ENCODE measurements around the gene SPATS2. TPM values are rescaled to one million over a fixed set of nuclear protein-coding genes. Genes with fewer than 3 reads are reported as not detected.
A peak's percentile ranks its signal among the peaks of the same experiment; 100 is the strongest.

The SPATS2 gene
- total RNA-seq, 1 donor from 2014 or later = 49.5 TPM

DNA sequence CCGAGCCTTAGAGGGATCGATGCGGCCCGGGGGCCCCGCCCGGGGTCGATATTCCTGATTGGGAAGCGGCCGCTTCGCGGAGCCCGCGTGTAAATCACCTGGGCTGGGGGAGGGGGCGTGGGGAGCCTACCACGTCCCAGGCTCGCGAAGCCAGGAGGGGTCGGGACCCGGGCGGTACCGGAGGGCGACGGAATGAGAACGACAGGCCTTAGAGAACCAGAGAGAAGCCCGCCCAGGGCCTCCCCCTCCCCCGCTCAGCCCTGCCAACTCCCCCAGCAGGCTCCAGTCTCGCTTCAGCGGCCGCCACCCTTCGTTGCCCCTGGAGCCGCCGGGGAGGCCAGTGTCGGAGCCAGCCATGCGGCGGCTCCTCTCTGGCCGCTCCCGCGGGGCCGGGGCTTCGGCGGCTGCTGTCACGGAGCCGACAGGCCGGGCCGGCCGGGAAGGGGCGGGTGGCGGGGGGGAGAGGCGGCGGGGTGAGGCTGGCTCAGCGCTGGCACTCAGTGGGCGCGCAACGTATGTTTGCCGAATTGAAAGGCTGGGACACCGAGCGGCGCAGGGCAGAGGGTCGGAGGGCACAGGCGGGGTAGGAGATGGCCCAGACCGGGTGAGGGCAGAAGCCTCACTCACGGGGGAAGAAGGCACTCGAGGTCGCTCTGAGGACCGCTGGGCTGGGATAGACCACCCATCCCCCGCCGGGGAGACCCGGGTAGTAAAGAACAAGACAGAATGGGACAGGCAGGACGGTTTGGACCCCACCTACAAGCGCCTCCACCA, 22.0 kb upstream of the SPATS2 start:
- H3K4me3 ChIP-seq = peak overlapping the region; percentile 48
- Mint-ChIP-seq H3K36me3 (no peaks in the 10 kb centered on the region), H3K9me3 (peaks cover 2% of the 10 kb centered on the region), H3K27ac (no peak overlapping the region), H3K4me1 (peaks cover 36% of the 10 kb centered on the region), H3K27me3 (ENCODE audit: insufficient read depth, low read depth) (peaks cover 63% of the 10 kb centered on the region), H3K4me3 (peak overlapping the region; percentile 85)
- no peak overlapping the region for H3K27ac ChIP-seq
- no peaks in the 10 kb centered on the region for H3K36me3 ChIP-seq
- H2AFZ ChIP-seq (replicated peaks) = no peak overlapping the region
- peaks cover 41% of the 10 kb centered on the region for H4K20me1 ChIP-seq (ENCODE audit: low read depth)
- DNase-seq (ENCODE audit: low spot score) = peak; percentile 81
- H3K9ac ChIP-seq = no peak overlapping the region
- peak; percentile 93 for TF ChIP-seq EZH2 (IDR thresholded peaks at IDR 0.05)
- TF ChIP-seq, protein P1, sequence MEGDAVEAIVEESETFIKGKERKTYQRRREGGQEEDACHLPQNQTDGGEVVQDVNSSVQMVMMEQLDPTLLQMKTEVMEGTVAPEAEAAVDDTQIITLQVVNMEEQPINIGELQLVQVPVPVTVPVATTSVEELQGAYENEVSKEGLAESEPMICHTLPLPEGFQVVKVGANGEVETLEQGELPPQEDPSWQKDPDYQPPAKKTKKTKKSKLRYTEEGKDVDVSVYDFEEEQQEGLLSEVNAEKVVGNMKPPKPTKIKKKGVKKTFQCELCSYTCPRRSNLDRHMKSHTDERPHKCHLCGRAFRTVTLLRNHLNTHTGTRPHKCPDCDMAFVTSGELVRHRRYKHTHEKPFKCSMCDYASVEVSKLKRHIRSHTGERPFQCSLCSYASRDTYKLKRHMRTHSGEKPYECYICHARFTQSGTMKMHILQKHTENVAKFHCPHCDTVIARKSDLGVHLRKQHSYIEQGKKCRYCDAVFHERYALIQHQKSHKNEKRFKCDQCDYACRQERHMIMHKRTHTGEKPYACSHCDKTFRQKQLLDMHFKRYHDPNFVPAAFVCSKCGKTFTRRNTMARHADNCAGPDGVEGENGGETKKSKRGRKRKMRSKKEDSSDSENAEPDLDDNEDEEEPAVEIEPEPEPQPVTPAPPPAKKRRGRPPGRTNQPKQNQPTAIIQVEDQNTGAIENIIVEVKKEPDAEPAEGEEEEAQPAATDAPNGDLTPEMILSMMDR (IDR thresholded peaks at IDR 0.05) = no peak
- TF ChIP-seq EZH2phosphoT487 (IDR thresholded peaks at IDR 0.05) = peak; percentile 95
- peaks cover 100% of the 10 kb centered on the region for H3K27me3 ChIP-seq
- peaks cover 50% of the 10 kb centered on the region for H3F3A ChIP-seq (ENCODE audit: low read depth)
- peak overlapping the region; percentile 88 for H3K4me2 ChIP-seq
- H3K79me2 ChIP-seq (ENCODE audit: low read depth) = no peaks in the 10 kb centered on the region
- H3K9me3 ChIP-seq (ENCODE audit: low read depth) = no peaks in the 10 kb centered on the region
- H3K4me1 ChIP-seq = peaks cover 50% of the 10 kb centered on the region

DNA sequence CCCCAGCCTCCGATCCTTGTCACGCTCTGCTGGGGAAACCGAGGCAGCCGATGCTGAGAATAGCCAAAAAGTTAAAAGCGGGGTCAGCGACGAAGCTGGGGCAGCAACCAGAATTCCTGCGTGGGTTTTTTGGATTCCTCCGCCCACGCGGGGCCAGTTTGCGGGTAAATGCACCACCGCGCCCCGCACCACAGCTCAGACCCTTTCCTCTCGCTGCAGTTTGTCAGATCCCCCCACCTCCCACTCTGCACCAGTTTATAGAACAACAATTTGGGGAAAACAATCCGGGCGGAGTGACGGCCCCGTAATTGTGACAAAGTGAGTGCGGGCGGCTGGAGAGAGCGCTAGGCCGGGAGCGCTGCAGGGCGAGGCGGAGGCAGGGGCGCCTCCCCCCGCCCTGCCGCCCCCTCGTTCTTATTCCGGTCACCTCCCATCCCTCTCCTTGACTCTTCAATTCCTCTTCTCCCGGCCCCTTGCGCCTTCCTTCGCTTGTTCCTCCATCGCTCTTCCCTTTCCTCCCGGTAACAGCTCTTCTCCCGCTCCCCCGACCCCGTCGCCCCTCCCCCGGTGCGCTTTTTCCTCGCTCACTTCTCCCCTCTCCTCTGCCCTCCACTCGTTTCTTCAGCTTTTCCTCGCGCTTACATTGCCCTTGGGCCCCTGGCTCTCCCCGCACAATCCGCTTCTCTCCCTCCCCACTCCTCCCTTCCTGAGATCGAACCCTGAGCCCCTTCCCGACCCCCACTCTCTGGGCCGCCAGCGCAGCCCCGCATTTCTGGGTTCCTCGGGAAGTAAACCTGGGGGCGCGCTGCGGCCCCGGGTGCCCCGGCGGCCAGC, 21.2 kb upstream of the SPATS2 start:
- H3K27me3 Mint-ChIP-seq (ENCODE audit: insufficient read depth, low read depth) = peaks cover 55% of the 10 kb centered on the region
- Histone ChIP-seq H3K4me1 (peaks cover 44% of the 10 kb centered on the region), H3F3A (ENCODE audit: low read depth) (peaks cover 46% of the 10 kb centered on the region), H3K36me3 (no peaks in the 10 kb centered on the region), H2AFZ (replicated peaks) (peak overlapping the region; percentile 51), H3K27ac (no peak overlapping the region), H3K4me2 (peak overlapping the region; percentile 88), H3K27me3 (peaks cover 92% of the 10 kb centered on the region), H3K9me3 (ENCODE audit: low read depth) (no peaks in the 10 kb centered on the region), H4K20me1 (ENCODE audit: low read depth) (peaks cover 41% of the 10 kb centered on the region), H3K9ac (no peak overlapping the region), H3K4me3 (peak overlapping the region; percentile 48), H3K79me2 (ENCODE audit: low read depth) (no peaks in the 10 kb centered on the region)
- no peak for DNase-seq (ENCODE audit: low spot score)
- H3K4me3 Mint-ChIP-seq = peak overlapping the region; percentile 85
- no peaks in the 10 kb centered on the region for H3K36me3 Mint-ChIP-seq
- H3K27ac Mint-ChIP-seq = no peak overlapping the region
- TF ChIP-seq EZH2phosphoT487 (IDR thresholded peaks at IDR 0.05) (no peak), EZH2 (IDR thresholded peaks at IDR 0.05) (peak; percentile 99)
- peaks cover 28% of the 10 kb centered on the region for H3K4me1 Mint-ChIP-seq
- H3K9me3 Mint-ChIP-seq = peaks cover 2% of the 10 kb centered on the region

DNA sequence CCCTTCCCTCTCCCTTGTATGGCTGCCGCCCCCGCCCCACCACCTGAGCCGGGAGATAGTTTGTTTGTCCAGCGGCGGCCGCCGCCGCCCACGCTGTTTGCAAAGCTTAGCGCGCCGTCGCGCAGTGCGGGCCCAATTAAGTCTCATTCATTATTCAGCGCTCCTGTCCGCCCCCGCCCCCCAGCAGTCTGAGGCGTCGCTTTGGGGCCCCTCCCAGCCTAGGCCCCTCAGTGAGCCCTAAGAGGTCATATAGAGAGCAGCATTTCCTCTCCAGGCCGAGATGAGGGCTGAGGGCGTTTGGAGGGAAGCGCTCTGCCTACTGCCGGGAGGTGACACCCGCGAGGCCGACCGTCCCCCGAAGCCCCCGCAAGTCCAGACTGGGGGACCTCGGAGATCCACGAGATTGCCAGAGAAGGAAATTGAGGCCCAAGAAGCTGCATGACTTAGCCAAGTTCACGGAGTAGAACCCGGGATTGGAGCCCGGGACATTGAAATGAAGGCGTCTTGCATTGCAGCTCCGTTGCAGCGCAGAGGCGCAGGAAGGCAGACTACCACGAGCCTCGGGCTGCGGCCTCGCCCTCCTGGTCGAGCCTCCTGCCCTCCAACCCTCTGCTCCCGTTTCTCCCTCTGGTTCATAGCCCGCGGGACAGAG, 20.5 kb upstream of the SPATS2 start, which contains the start of gene DNAJC22:
Gene DNAJC22, plus strand, starts transcription at position 230 of the 652 bp plus-strand sequence. CDS start 1,985 bp downstream, outside the sequence.
- Histone ChIP-seq H3K4me1 (peaks cover 37% of the 10 kb centered on the region), H3K36me3 (no peaks in the 10 kb centered on the region), H3K27me3 (peaks cover 85% of the 10 kb centered on the region), H3K9me3 (ENCODE audit: low read depth) (no peaks in the 10 kb centered on the region), H3K27ac (no peak within 1 kb of the TSS), H2AFZ (replicated peaks) (peak within 1 kb of the TSS; percentile 72), H3K4me2 (peak within 1 kb of the TSS; percentile 88), H3K4me3 (peak within 1 kb of the TSS; percentile 48), H3K79me2 (ENCODE audit: low read depth) (no peaks in the 10 kb centered on the region), H4K20me1 (ENCODE audit: low read depth) (peaks cover 41% of the 10 kb centered on the region), H3K9ac (no peak within 1 kb of the TSS), H3F3A (ENCODE audit: low read depth) (peaks cover 38% of the 10 kb centered on the region)
- H3K27me3 Mint-ChIP-seq (ENCODE audit: insufficient read depth, low read depth) = peaks cover 51% of the 10 kb centered on the region
- TF ChIP-seq EZH2phosphoT487 (IDR thresholded peaks at IDR 0.05) (peak; percentile 98), EZH2 (IDR thresholded peaks at IDR 0.05) (peak; percentile 98)
- TF ChIP-seq, protein P1 (IDR thresholded peaks at IDR 0.05) = no peak
- DNase-seq (ENCODE audit: low spot score) = peak; percentile 74
- peaks cover 28% of the 10 kb centered on the region for H3K4me1 Mint-ChIP-seq
- H3K27ac Mint-ChIP-seq = no peak within 1 kb of the TSS
- H3K36me3 Mint-ChIP-seq = no peaks in the 10 kb centered on the region
- peaks cover 2% of the 10 kb centered on the region for H3K9me3 Mint-ChIP-seq
- peak within 1 kb of the TSS; percentile 85 for H3K4me3 Mint-ChIP-seq
